Smooth muscle cell of the brain vasculature (primary cell): ENCODE results near the gene EPG5.

Experiments
- DNase-seq: peaks from one replicate; pipeline ENCODE4 v3.0.0-alpha.2; 2012; ENCODE audit warnings: low read depth, low spot score

The EPG5 gene

GRCh38 chr18:45806226-45806625, 160.9 kb downstream of the EPG5 start:
- DNase-seq: no peak

- no peak for DNase-seq
Measured at GRCh38 chr18:45805551-45805950, 161.6 kb downstream of the EPG5 start.

- DNase-seq: peak; percentile 83
Measured at GRCh38 chr18:45802814-45803492, 164.2 kb downstream of the EPG5 start.

DNA sequence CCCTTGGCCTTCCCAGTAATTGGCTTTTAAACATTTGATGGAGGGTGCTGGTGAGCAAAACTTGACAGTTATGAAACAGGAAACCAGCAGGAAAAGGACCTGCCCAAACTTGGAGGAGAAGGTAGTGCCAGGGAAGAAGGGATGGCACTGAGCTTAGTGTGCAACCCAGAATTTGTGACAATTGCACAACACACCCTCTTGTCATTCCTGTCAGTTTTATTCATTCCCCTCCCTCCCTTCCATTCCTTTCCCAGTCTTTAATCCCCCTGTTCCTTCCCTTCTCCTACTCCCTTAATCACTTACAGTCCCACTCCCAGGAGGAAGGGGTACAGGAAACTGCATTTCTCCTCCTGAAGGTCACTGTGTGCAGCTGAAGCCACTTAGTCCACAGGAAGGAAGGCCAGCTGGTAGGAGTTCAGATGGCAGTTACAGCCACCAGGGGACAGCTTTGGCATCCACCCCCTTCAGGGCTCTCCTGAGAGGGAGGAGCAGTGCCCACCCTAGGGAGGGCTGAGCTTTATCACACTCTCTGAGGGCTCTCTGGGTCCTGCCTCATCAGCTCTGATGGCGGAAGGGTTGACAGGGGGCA, 165.6 kb downstream of the EPG5 start:
- DNase-seq: no peak
